H1 (cell line): ENCODE data around the gene ZDHHC8.

Experiments
- CHD7 ChIP-seq: fragments of 300-600 bp; sonication (generic); IDR thresholded peaks from 2 replicates; pipeline ENCODE4 v1.7.1; 2012; ENCODE audit warnings: low read length, moderate library complexity, mild to moderate bottlenecking, inconsistent platforms; ENCODE audit not compliant: insufficient replicate concordance
- CTCF ChIP-seq, 3 experiments: IDR thresholded peaks; 1 replicate in 2 of 3; 2 replicates in 1 of 3; pipeline versions ENCODE4 v1.5.1 to v1.6.1; 2011; ENCODE audit warnings: low read length in 3 of 3, mild to moderate bottlenecking in 3 of 3, inconsistent platforms in 2 of 3, low read depth in 1 of 3, moderate library complexity in 1 of 3; ENCODE audit not compliant: insufficient read depth in 1 of 3; ENCODE audit errors: control extremely low read depth in 1 of 3
- EZH2 ChIP-seq: fragments of 200-600 bp; sonication (generic); IDR thresholded peaks from 2 replicates; pipeline ENCODE4 v1.7.1; 2012; ENCODE audit warnings: low read depth, mild to moderate bottlenecking, moderate library complexity, low read length, inconsistent platforms; ENCODE audit not compliant: severe bottlenecking
- GABPA ChIP-seq: IDR thresholded peaks from 2 replicates; pipeline ENCODE4 v1.6.1; 2011; ENCODE audit warnings: mild to moderate bottlenecking, low read length, moderate library complexity, borderline replicate concordance; ENCODE audit not compliant: insufficient read depth
- RXRA ChIP-seq: IDR thresholded peaks from 2 replicates; pipeline ENCODE4 v1.6.1; 2011; ENCODE audit warnings: low read depth, mild to moderate bottlenecking, low read length, moderate library complexity; ENCODE audit not compliant: insufficient read depth
- SIN3A ChIP-seq, 2 experiments: IDR thresholded peaks in 1 of 2; conservative IDR thresholded peaks in 1 of 2; 2 replicates each; pipeline ENCODE4 v1.6.1; 2011 to 2012; ENCODE audit warnings: low read length in 2 of 2, improper control_type of control experiment in 1 of 2, low read depth in 1 of 2, mild to moderate bottlenecking in 1 of 2
- TEAD4 ChIP-seq: IDR thresholded peaks from 2 replicates; pipeline ENCODE4 v1.6.1; 2012; ENCODE audit warnings: low read depth, low read length, inconsistent platforms, mixed read lengths
- YY1 ChIP-seq: IDR thresholded peaks from 2 replicates; pipeline ENCODE4 v1.6.1; 2011; ENCODE audit warnings: low read depth, mild to moderate bottlenecking, low read length

- TF ChIP-seq EZH2, result no peak
- TF ChIP-seq CHD7, result no peak
- TF ChIP-seq RXRA, result no peak
- TF ChIP-seq GABPA, result no peak
- peak in 2 of 3 experiments; percentile 1 to 23; a peak in 2 of 4 replicates for TF ChIP-seq CTCF (IDR thresholded peaks at IDR 0.05; ENCODE audit: control extremely low read depth in 1 of 3, insufficient read depth in 1 of 3, low read depth in 1 of 3, low read length in 3 of 3)
- no peak for TF ChIP-seq SIN3A (conservative IDR thresholded peaks at IDR 0.05 in 1 of 2, IDR thresholded peaks at IDR 0.05 in 1 of 2; ENCODE audit: low read depth in 1 of 2, low read length in 2 of 2)
- TF ChIP-seq TEAD4, result no peak
- TF ChIP-seq YY1, result no peak
Observed at GRCh38 chr22:20154602-20155187, 23.1 kb downstream of the ZDHHC8 start.
